ENCODE results near the gene CDK11B.
"Not testable (repeated sequence)": the region's sequence is repeated elsewhere in the genome, so short reads cannot be mapped to it uniquely, and the experiment has no call there.

CDK11B gene

GRCh38 chr1:1680912-1681273, 22.1 kb upstream of the CDK11B start:
- no peak for DNase-seq

GRCh38 chr1:1680031-1680911, 21.5 kb upstream of the CDK11B start:
- no peak for DNase-seq

GRCh38 chr1:1678581-1679380, 20.0 kb upstream of the CDK11B start:
- no peak for DNase-seq

- DNase-seq = peak; percentile 19
These were observed 19.1 kb upstream of the CDK11B start for GRCh38 chr1:1677718-1678580.

- DNase-seq = not testable (repeated sequence)
These were observed 17.3 kb upstream of the CDK11B start for GRCh38 chr1:1676087-1676486.

GRCh38 chr1:1675218-1675617, 16.4 kb upstream of the CDK11B start:
- DNase-seq = not testable (repeated sequence)

GRCh38 chr1:1674806-1675205, 16.0 kb upstream of the CDK11B start:
- DNase-seq = not testable (repeated sequence)

GRCh38 chr1:1672181-1672965, 13.6 kb upstream of the CDK11B start:
- no peak for DNase-seq

- DNase-seq = no peak
These were observed 12.7 kb upstream of the CDK11B start for GRCh38 chr1:1671365-1672119.

GRCh38 chr1:1670866-1671265, 12.1 kb upstream of the CDK11B start:
- no peak for DNase-seq

- no peak for DNase-seq
These were observed 10.9 kb upstream of the CDK11B start for GRCh38 chr1:1669468-1670440.

- DNase-seq = no peak
These were observed 7.7 kb upstream of the CDK11B start for GRCh38 chr1:1666526-1666925.

GRCh38 chr1:1665815-1666251, 7.0 kb upstream of the CDK11B start:
- no peak for DNase-seq

GRCh38 chr1:1664941-1665814, 6.4 kb upstream of the CDK11B start:
- no peak for DNase-seq

GRCh38 chr1:1664318-1664717, 5.5 kb upstream of the CDK11B start:
- not testable (repeated sequence) for DNase-seq

- not testable (repeated sequence) for DNase-seq
These were observed 4.2 kb upstream of the CDK11B start for GRCh38 chr1:1662830-1663560.

GRCh38 chr1:1662392-1662791, 3.6 kb upstream of the CDK11B start:
- not testable (repeated sequence) for DNase-seq

GRCh38 chr1:1648265-1648664, 10.5 kb downstream of the CDK11B start:
- DNase-seq = not testable (repeated sequence)
